ENCODE results near the gene RBMS2. TPM values are rescaled to one million over a fixed set of nuclear protein-coding genes. Genes with fewer than 3 reads are reported as not detected.

RBMS2 gene
- total and polyA plus RNA-seq, 9 donors = 13.0 to 29.3 (median 19.3) TPM

GRCh38 chr12:56634242-56634836, 112.7 kb downstream of the RBMS2 start:
- H3K4me1 ChIP-seq (ENCODE audit: control insufficient read depth, insufficient read depth, low read length) = peaks cover 61% of the 10 kb centered on the region
- 0% methylated on average over 20 of the region's 27 CpGs for WGBS (ENCODE audit: insufficient coverage)

GRCh38 chr12:56634837-56635791, 113.5 kb downstream of the RBMS2 start:
- Histone ChIP-seq H3K9me3 (replicated peaks; ENCODE audit: control insufficient read depth, low read depth, low read length) (no peaks in the 10 kb centered on the region), H3K4me1 (ENCODE audit: control insufficient read depth, insufficient read depth, low read length) (peaks cover 61% of the 10 kb centered on the region), H3K36me3 (ENCODE audit: control insufficient read depth, insufficient read depth, low read length) (peaks cover 25% of the 10 kb centered on the region), H3K27ac (ENCODE audit: low read length) (peak overlapping the region; percentile 98), H3K4me3 (ENCODE audit: low read length) (peak overlapping the region; percentile 85), H3K27me3 (ENCODE audit: control insufficient read depth, insufficient read depth, low read length) (no peaks in the 10 kb centered on the region)
- DNase-seq = peak; percentile 80
- under 1% methylated on average over 42 of the region's 47 CpGs for WGBS (ENCODE audit: insufficient coverage)

More at GRCh38 chr12:56634242-56634836, 112.7 kb downstream of the RBMS2 start:
- Histone ChIP-seq H3K36me3 (ENCODE audit: control insufficient read depth, insufficient read depth, low read length) (peaks cover 17% of the 10 kb centered on the region), H3K27me3 (ENCODE audit: control insufficient read depth, insufficient read depth, low read length) (no peaks in the 10 kb centered on the region), H3K4me3 (ENCODE audit: low read length) (peak overlapping the region; percentile 85), H3K27ac (ENCODE audit: low read length) (peak overlapping the region; percentile 81), H3K9me3 (replicated peaks; ENCODE audit: control insufficient read depth, low read depth, low read length) (no peaks in the 10 kb centered on the region)
- DNase-seq = peak; percentile 49

- DNase-seq = peak; percentile 96
- H3K36me3 ChIP-seq (ENCODE audit: control insufficient read depth, insufficient read depth, low read length) = peaks cover 33% of the 10 kb centered on the region
- no peaks in the 10 kb centered on the region for H3K27me3 ChIP-seq (ENCODE audit: control insufficient read depth, insufficient read depth, low read length)
- no peaks in the 10 kb centered on the region for H3K9me3 ChIP-seq (replicated peaks; ENCODE audit: control insufficient read depth, low read depth, low read length)
- WGBS (ENCODE audit: insufficient coverage) = 0% methylated on average over 19 of the region's 20 CpGs
- peaks cover 55% of the 10 kb centered on the region for H3K4me1 ChIP-seq (ENCODE audit: control insufficient read depth, insufficient read depth, low read length)
- H3K4me3 ChIP-seq (ENCODE audit: low read length) = peak overlapping the region; percentile 85
- H3K27ac ChIP-seq (ENCODE audit: low read length) = peak overlapping the region; percentile 98
Measured at GRCh38 chr12:56635806-56636674, 114.4 kb downstream of the RBMS2 start.

- peak; percentile 100 for DNase-seq
- peaks cover 40% of the 10 kb centered on the region for H3K36me3 ChIP-seq (ENCODE audit: control insufficient read depth, insufficient read depth, low read length)
- H3K4me1 ChIP-seq (ENCODE audit: control insufficient read depth, insufficient read depth, low read length) = peaks cover 51% of the 10 kb centered on the region
Measured at GRCh38 chr12:56636675-56637540, 115.3 kb downstream of the RBMS2 start.

GRCh38 chr12:56637621-56638020, 116.0 kb downstream of the RBMS2 start:
- H3K27ac ChIP-seq (ENCODE audit: low read length) = peak overlapping the region; percentile 98
- no peak overlapping the region for H3K4me3 ChIP-seq (ENCODE audit: low read length)
- DNase-seq = peak; percentile 7
- peaks cover 44% of the 10 kb centered on the region for H3K4me1 ChIP-seq (ENCODE audit: control insufficient read depth, insufficient read depth, low read length)
- no peaks in the 10 kb centered on the region for H3K27me3 ChIP-seq (ENCODE audit: control insufficient read depth, insufficient read depth, low read length)
- H3K36me3 ChIP-seq (ENCODE audit: control insufficient read depth, insufficient read depth, low read length) = peaks cover 47% of the 10 kb centered on the region
- WGBS (ENCODE audit: insufficient coverage) = no CpG with 5 or more reads among the region's 2 CpGs
- H3K9me3 ChIP-seq (replicated peaks; ENCODE audit: control insufficient read depth, low read depth, low read length) = no peaks in the 10 kb centered on the region

More at GRCh38 chr12:56636675-56637540, 115.3 kb downstream of the RBMS2 start:
- H3K4me3 ChIP-seq (ENCODE audit: low read length) = peak overlapping the region; percentile 85
- no peaks in the 10 kb centered on the region for H3K9me3 ChIP-seq (replicated peaks; ENCODE audit: control insufficient read depth, low read depth, low read length)
- H3K27ac ChIP-seq (ENCODE audit: low read length) = peak overlapping the region; percentile 98
- H3K27me3 ChIP-seq (ENCODE audit: control insufficient read depth, insufficient read depth, low read length) = no peaks in the 10 kb centered on the region
- 0% methylated on average over 2 of the region's 12 CpGs for WGBS (ENCODE audit: insufficient coverage)

- no CpG with 5 or more reads among the region's 6 CpGs for WGBS (ENCODE audit: insufficient coverage)
- Histone ChIP-seq H3K4me3 (ENCODE audit: low read length) (no peak overlapping the region), H3K27ac (ENCODE audit: low read length) (no peak overlapping the region), H3K27me3 (ENCODE audit: control insufficient read depth, insufficient read depth, low read length) (no peaks in the 10 kb centered on the region), H3K4me1 (ENCODE audit: control insufficient read depth, insufficient read depth, low read length) (peaks cover 16% of the 10 kb centered on the region), H3K9me3 (replicated peaks; ENCODE audit: control insufficient read depth, low read depth, low read length) (no peaks in the 10 kb centered on the region), H3K36me3 (ENCODE audit: control insufficient read depth, insufficient read depth, low read length) (peaks cover 69% of the 10 kb centered on the region)
- DNase-seq = no peak
Measured at GRCh38 chr12:56641219-56641618, 119.6 kb downstream of the RBMS2 start.

GRCh38 chr12:56644654-56645053, 123.0 kb downstream of the RBMS2 start:
- no CpG with 5 or more reads among the region's 4 CpGs for WGBS (ENCODE audit: insufficient coverage)

GRCh38 chr12:56645201-56645716, 123.6 kb downstream of the RBMS2 start:
- Histone ChIP-seq H3K27ac (ENCODE audit: low read length) (peak overlapping the region; percentile 92), H3K9me3 (replicated peaks; ENCODE audit: control insufficient read depth, low read depth, low read length) (no peaks in the 10 kb centered on the region), H3K27me3 (ENCODE audit: control insufficient read depth, insufficient read depth, low read length) (no peaks in the 10 kb centered on the region), H3K36me3 (ENCODE audit: control insufficient read depth, insufficient read depth, low read length) (peaks cover 43% of the 10 kb centered on the region), H3K4me1 (ENCODE audit: control insufficient read depth, insufficient read depth, low read length) (peaks cover 9% of the 10 kb centered on the region), H3K4me3 (ENCODE audit: low read length) (peak overlapping the region; percentile 96)
- under 1% methylated on average over 23 of the region's 29 CpGs for WGBS (ENCODE audit: insufficient coverage)
- DNase-seq = peak; percentile 30

More at GRCh38 chr12:56644654-56645053, 123.0 kb downstream of the RBMS2 start:
- no peaks in the 10 kb centered on the region for H3K9me3 ChIP-seq (replicated peaks; ENCODE audit: control insufficient read depth, low read depth, low read length)
- peak; percentile 13 for DNase-seq
- H3K4me3 ChIP-seq (ENCODE audit: low read length) = peak overlapping the region; percentile 96
- H3K27me3 ChIP-seq (ENCODE audit: control insufficient read depth, insufficient read depth, low read length) = no peaks in the 10 kb centered on the region
- peaks cover 9% of the 10 kb centered on the region for H3K4me1 ChIP-seq (ENCODE audit: control insufficient read depth, insufficient read depth, low read length)
- peaks cover 49% of the 10 kb centered on the region for H3K36me3 ChIP-seq (ENCODE audit: control insufficient read depth, insufficient read depth, low read length)
- H3K27ac ChIP-seq (ENCODE audit: low read length) = peak overlapping the region; percentile 92

Measured in muscle of leg (tissue), 11 donors.